Neural cell (in vitro differentiated cells): ENCODE data around the gene WNK3. TPM values are rescaled to one million over a fixed set of nuclear protein-coding genes. Genes with fewer than 3 reads are reported as not detected.

ENCODE experiments used
- H2AFZ ChIP-seq: fragments of 200-600, 300-800 bp; sonication (generic), shearing (Covaris generic); 2 replicates; pipeline ENCODE4 v1.6.0; 2014; ENCODE audit warnings: low read depth, mild to moderate bottlenecking, antibody characterized with exemption, low read length, moderate library complexity
- H3F3A ChIP-seq: fragments of 200-600 bp; shearing (Covaris generic); 2 replicates; pipeline ENCODE4 v1.6.1; 2016; ENCODE audit warnings: mild to moderate bottlenecking, moderate library complexity, mixed read lengths, antibody characterized with exemption, low read length; ENCODE audit not compliant: insufficient read depth, poor library complexity, severe bottlenecking
- H3K27ac ChIP-seq: fragments of 200-600, 300-800 bp; sonication (generic), shearing (Covaris generic); 2 replicates; pipeline ENCODE4 v1.5.1; 2014; ENCODE audit warnings: mild to moderate bottlenecking, low read length, moderate library complexity
- H3K27me3 ChIP-seq: fragments of 300-800, 200-600 bp; sonication (generic), shearing (Covaris generic); 2 replicates; pipeline ENCODE4 v1.6.0; 2014; ENCODE audit warnings: mild to moderate bottlenecking, low read depth, low read length, moderate library complexity; ENCODE audit not compliant: insufficient read depth
- H3K36me3 ChIP-seq: fragments of 300-800, 200-600 bp; sonication (generic), shearing (Covaris generic); 2 replicates; pipeline ENCODE4 v1.5.1; 2014; ENCODE audit warnings: mild to moderate bottlenecking, antibody characterized with exemption, low read length, moderate library complexity; ENCODE audit not compliant: insufficient read depth
- H3K4me2 ChIP-seq: fragments of 300-800, 200-600 bp; sonication (generic), shearing (Covaris generic); 2 replicates; pipeline ENCODE4 v1.6.0; 2014; ENCODE audit warnings: mild to moderate bottlenecking, low read length
- H3K4me3 ChIP-seq: fragments of 300-800, 200-600 bp; sonication (generic), shearing (Covaris generic); 2 replicates; pipeline ENCODE4 v1.5.1; 2014; ENCODE audit warnings: mild to moderate bottlenecking, low read length, moderate library complexity
- H3K79me2 ChIP-seq: fragments of 200-600 bp; shearing (Covaris generic); replicated peaks from 2 replicates; pipeline ENCODE4 v1.6.0; 2014; ENCODE audit warnings: mild to moderate bottlenecking, low read length, moderate library complexity; ENCODE audit not compliant: insufficient read depth
- H3K9ac ChIP-seq: fragments of 300-800, 200-600 bp; sonication (generic), shearing (Covaris generic); 2 replicates; pipeline ENCODE4 v1.6.1; 2016; ENCODE audit warnings: mild to moderate bottlenecking, low read length, mixed read lengths
- H3K9me2 ChIP-seq: fragments of 200-600 bp; shearing (Covaris generic); 2 replicates; pipeline ENCODE4 v1.6.1; 2016; ENCODE audit warnings: mild to moderate bottlenecking, low read length, mixed read lengths; ENCODE audit not compliant: insufficient read depth
- H3K9me3 ChIP-seq: fragments of 200-600, 300-800 bp; sonication (generic), shearing (Covaris generic); 2 replicates; pipeline ENCODE4 v1.6.1; 2016; ENCODE audit warnings: mild to moderate bottlenecking, mixed run types, low read length, moderate library complexity, mixed read lengths
- H4K20me1 ChIP-seq: fragments of 200-600 bp; shearing (Covaris generic); 2 replicates; pipeline ENCODE4 v1.6.1; 2016; ENCODE audit warnings: mild to moderate bottlenecking, mixed run types; ENCODE audit not compliant: insufficient read depth
- CTCF ChIP-seq: fragments of 450-650 bp; IDR thresholded peaks from 2 replicates; pipeline ENCODE4 v1.5.1; 2014; ENCODE audit warnings: antibody characterized with exemption, mild to moderate bottlenecking, moderate library complexity; ENCODE audit not compliant: poor library complexity, severe bottlenecking
- EP300 ChIP-seq: fragments of 450-650 bp; conservative IDR thresholded peaks from 2 replicates; pipeline ENCODE4 v1.6.1; 2014; ENCODE audit warnings: antibody characterized with exemption, mild to moderate bottlenecking, moderate library complexity; ENCODE audit not compliant: poor library complexity, severe bottlenecking
- EZH2 ChIP-seq: fragments of 200-600, 300-800 bp; shearing (Covaris generic), sonication (generic); IDR thresholded peaks from 2 replicates; pipeline ENCODE4 v1.6.1; 2014; ENCODE audit warnings: antibody characterized with exemption, low read length, borderline replicate concordance, mild to moderate bottlenecking; ENCODE audit not compliant: insufficient read depth, poor library complexity, severe bottlenecking
- MXI1 ChIP-seq: fragments of 450-650 bp; conservative IDR thresholded peaks from 2 replicates; pipeline ENCODE4 v1.6.1; 2014; ENCODE audit warnings: antibody characterized with exemption, mild to moderate bottlenecking; ENCODE audit not compliant: poor library complexity, severe bottlenecking
- POLR2AphosphoS5 ChIP-seq: IDR thresholded peaks from 2 replicates; pipeline ENCODE4 v1.6.1; 2012
- RAD21 ChIP-seq: fragments of 450-650 bp; conservative IDR thresholded peaks from 2 replicates; pipeline ENCODE4 v1.6.1; 2014; ENCODE audit warnings: antibody characterized with exemption, mild to moderate bottlenecking, moderate library complexity
- REST ChIP-seq: IDR thresholded peaks from 2 replicates; pipeline ENCODE4 v1.6.1; 2012; ENCODE audit warnings: borderline replicate concordance
- SMC3 ChIP-seq: fragments of 450-650 bp; conservative IDR thresholded peaks from 2 replicates; pipeline ENCODE4 v1.6.1; 2014; ENCODE audit warnings: antibody characterized with exemption, mild to moderate bottlenecking, moderate library complexity; ENCODE audit not compliant: poor library complexity
- TAF1 ChIP-seq: IDR thresholded peaks from 2 replicates; pipeline ENCODE4 v1.6.1; 2012; ENCODE audit warnings: low read depth
- polyA plus RNA-seq: library from polyadenylated mRNA; depleted of rRNA; stranded (reverse); fragments of >200 nt; gene quantifications from 2 replicates; pipeline ENCODE4 v1.2.3, GENCODE V29; 2014

WNK3 gene
- polyA plus RNA-seq, 1 donor from 2014 or later: 35.0 TPM

- no peaks in the 10 kb centered on the region for H3K79me2 ChIP-seq
- H2AFZ ChIP-seq: no peak overlapping the region
Observed at GRCh38 chrX:54246866-54247265, 111.0 kb downstream of the WNK3 start.

GRCh38 chrX:54238588-54238987, 119.3 kb downstream of the WNK3 start:
- Histone ChIP-seq H3K4me3 (no peak overlapping the region), H3K27me3 (no peaks in the 10 kb centered on the region), H3K36me3 (no peaks in the 10 kb centered on the region), H3K9me3 (no peaks in the 10 kb centered on the region), H3K9me2 (no peaks in the 10 kb centered on the region), H3K9ac (no peak overlapping the region), H3K4me2 (no peak overlapping the region), H4K20me1 (no peaks in the 10 kb centered on the region), H3F3A (no peaks in the 10 kb centered on the region), H3K79me2 (no peaks in the 10 kb centered on the region), H3K27ac (no peak overlapping the region), H2AFZ (no peak overlapping the region)
- no peak for TF ChIP-seq REST
- no peak for TF ChIP-seq SMC3
- no peak for TF ChIP-seq RAD21
- no peak for TF ChIP-seq TAF1
- TF ChIP-seq MXI1: no peak
- TF ChIP-seq EP300: no peak

More at GRCh38 chrX:54246866-54247265, 111.0 kb downstream of the WNK3 start:
- no peak overlapping the region for H3K27ac ChIP-seq
- H3K9ac ChIP-seq: no peak overlapping the region
- no peak for TF ChIP-seq EP300
- TF ChIP-seq TAF1: no peak
- no peak for TF ChIP-seq SMC3
- no peak for TF ChIP-seq EZH2
- TF ChIP-seq RAD21: no peak
- no peak for TF ChIP-seq POLR2AphosphoS5
- TF ChIP-seq MXI1: no peak
- TF ChIP-seq REST: no peak
- no peak for TF ChIP-seq CTCF
- H3K27me3 ChIP-seq: no peaks in the 10 kb centered on the region
- H3K9me3 ChIP-seq: no peaks in the 10 kb centered on the region
- no peaks in the 10 kb centered on the region for H3K36me3 ChIP-seq
- no peaks in the 10 kb centered on the region for H4K20me1 ChIP-seq
- no peaks in the 10 kb centered on the region for H3K9me2 ChIP-seq
- H3K4me2 ChIP-seq: no peak overlapping the region
- H3K4me3 ChIP-seq: no peak overlapping the region
- no peaks in the 10 kb centered on the region for H3F3A ChIP-seq
